Placental epithelial cell (primary cell): ENCODE measurements around the gene KRTAP20-4. TPM values are rescaled to one million over a fixed set of nuclear protein-coding genes. Genes with fewer than 3 reads are reported as not detected.

ENCODE experiments used
- small RNA-seq: library from RNA; depleted of rRNA; stranded (forward); fragments of <200 nt; gene quantifications from one replicate; pipeline ENCODE3, GENCODE V24; 2012
- total RNA-seq: library from RNA; depleted of rRNA; stranded (reverse); fragments of >200 nt; gene quantifications from 2 replicates; pipeline ENCODE4 v1.2.3, GENCODE V29; 2012

KRTAP20-4 gene
- not detected in 2 replicates for total RNA-seq

DNA sequence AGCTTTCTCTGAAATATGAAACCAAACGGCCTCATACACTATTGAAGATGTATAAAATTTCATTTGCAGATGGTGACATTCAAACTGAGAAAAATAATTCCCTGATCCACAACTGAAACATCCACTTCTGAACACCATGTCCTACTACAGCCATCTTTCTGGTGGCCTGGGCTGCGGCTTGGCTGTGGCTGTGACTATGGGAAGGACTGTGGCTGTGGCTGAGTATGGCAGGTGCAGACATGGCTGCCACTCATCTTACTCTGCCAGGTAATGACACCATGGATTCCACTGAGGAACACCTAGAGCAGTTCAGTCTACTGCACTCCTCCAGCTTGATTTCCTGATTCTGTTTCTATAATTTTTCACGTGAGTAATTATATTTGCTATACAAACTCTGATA lies at the start of gene KRTAP20-4:
Gene KRTAP20-4, plus strand, starts transcription at position 106 of the 400 bp plus-strand sequence.

DNA sequence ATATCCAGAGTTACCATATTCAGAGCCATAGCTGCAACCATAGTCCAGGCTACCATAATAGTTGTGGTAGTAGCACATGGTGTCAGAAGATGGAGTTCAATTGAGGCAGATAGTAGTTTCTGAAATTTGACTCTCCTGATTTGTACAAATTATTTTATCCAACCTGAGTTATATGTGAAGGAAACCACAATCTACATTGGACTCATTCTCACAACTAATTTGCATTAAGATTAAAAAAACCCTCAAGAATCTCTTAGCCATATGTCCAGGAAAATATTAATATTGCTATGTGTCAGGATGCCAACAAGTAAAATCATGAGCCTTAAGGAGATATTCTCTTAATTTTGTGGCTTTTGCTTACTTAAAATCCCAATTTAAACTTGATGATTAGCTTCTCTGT lies 30.1 kb upstream of the KRTAP20-4 start, which contains the start of gene KRTAP22-2:
Gene KRTAP22-2, minus strand, starts transcription at position 101 of the 400 bp plus-strand sequence.

DNA sequence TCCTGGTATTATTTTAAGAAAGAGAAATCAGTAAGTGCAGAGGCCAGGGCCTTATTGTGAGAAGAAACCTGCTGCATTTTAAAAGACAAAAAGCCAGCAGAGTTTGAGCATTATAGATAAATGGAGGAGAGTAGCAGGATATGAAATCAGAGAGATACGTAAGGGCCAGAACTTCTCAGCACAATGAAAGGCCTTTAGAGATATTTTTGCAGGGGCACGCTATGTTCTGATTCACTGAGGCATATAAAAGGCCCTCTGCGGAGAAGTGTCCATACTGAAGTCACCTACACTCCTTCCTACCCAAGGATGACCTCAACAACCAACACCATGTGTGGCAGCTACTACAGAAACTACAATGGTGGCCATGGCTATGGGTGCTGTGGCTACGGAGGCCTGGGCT lies 28.3 kb upstream of the KRTAP20-4 start, which contains the start of gene KRTAP6-3:
Gene KRTAP6-3, plus strand, starts transcription at position 301 of the 400 bp plus-strand sequence. Its CDS starts 6 bp downstream, at position 307.

DNA sequence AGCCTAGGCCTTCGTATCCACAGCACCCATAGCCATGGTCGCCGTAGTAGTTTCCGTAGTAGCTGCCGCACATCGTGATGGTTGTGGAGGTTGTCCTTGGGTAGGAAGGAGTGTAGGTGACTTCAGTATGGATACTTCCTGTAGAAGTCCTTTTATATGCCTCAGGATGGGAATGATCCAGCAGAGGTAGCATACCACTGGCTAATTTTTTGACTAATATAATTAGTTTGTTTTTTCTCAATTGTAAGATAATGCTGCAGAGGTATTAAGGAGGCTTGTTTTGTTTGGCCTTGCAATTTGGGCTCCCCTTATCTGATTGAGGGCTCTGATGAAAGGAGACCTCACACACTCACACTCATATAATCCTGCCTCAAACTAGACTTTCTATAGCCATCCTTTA lies 21.6 kb upstream of the KRTAP20-4 start, which contains the start of gene KRTAP6-2:
Gene KRTAP6-2, minus strand, starts transcription at position 101 of the 400 bp plus-strand sequence. Its CDS starts 28 bp downstream, at position 73.

DNA sequence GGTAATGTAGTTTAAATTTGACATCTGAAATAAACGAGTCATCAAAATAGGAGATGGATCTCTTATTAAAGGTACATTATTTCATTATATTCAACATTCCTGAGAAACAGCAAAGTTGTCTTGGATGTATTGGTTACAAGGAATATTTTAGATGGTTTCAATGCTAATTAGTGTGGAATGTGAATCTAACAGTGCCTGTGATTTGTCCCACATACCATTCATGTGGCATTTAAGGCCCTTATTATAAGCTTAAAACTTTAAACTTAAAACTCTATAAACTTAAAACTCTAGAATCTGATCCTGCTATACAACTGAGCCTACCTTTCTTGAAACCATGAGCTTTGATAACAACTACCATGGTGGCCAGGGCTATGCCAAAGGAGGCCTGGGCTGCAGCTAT lies 19.6 kb upstream of the KRTAP20-4 start, which contains the start of gene KRTAP22-1:
Gene KRTAP22-1, plus strand, starts transcription at position 301 of the 400 bp plus-strand sequence.

DNA sequence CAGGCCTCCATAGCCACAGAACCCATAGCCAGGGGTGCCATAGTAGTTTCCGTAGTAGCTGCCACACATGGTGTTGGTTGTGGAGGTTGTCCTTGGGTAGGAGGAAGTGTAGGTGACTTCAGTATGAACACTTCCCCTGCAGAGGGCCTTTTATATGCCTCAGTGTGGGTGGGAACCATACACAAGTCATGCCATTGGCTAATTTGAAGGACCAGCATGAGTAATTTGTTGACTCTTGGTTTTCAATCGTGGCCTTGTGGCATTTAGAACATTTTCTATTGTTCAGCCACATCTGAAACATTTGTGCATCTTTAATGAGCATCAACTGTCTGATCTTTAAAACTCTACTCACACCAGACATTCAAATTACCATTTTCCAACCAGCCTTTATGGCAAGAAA lies 6.6 kb upstream of the KRTAP20-4 start, which contains the start of gene KRTAP6-1:
Gene KRTAP6-1, minus strand, starts transcription at position 95 of the 400 bp plus-strand sequence. Its CDS starts 26 bp downstream, at position 69.

DNA sequence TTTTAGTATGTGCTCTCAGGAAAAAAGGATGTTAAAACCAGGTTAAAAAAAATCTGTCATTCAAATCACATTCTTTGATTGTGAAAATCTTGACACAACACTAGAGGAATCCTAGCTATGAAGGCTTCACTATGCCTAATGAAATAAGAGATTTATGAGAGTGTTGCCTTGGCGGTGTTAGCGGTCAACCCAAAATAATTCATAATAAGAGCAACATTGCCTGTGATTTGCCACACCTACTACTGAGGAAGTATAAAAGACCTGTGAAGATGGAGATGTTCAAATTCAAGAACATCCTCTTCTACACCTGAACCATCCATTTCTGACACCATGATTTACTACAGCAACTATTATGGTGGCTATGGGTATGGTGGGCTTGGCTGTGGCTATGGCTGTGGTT lies 4.3 kb upstream of the KRTAP20-4 start, which contains the start of gene KRTAP20-1:
Gene KRTAP20-1, plus strand, starts transcription at position 301 of the 400 bp plus-strand sequence. Its CDS starts 30 bp downstream, at position 331.

DNA sequence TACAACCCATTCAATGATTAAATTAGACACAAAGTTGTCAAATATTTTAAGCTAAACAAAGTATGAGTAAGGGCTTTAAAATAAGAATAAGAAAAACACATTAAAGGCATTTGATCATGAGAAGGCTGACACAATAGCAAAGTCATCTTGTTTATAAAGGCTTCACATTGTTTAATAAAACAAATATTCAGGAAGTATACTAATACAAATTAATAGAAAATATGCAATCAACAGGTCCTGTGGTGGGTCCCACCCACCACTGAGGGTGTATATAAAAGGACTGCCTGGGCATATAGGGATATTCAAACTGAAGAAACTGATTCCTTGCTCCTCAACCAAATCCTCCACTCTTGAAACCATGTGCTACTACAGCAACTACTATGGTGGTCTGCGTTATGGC lies 14.5 kb downstream of the KRTAP20-4 start, which contains the start of gene KRTAP20-2:
Gene KRTAP20-2, plus strand, starts transcription at position 301 of the 400 bp plus-strand sequence. Its CDS starts 58 bp downstream, at position 359.

DNA sequence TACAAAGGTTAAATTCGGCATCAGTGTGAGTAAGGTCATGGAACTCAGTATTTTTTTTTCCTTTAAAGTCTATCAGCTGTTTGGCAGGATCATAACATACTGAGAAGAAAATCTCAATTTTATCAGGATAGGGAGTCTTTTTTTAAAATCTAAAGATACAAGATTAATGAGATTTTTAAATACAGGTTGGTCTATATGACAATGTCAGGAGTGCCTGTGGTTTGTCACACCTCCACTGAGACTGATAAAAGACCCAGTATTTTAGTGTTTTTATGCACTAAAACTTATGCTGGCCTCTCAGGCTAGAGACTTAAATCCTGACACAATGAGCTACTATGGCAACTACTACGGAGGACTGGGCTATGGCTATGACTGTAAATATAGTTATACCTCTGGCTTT lies 22.1 kb downstream of the KRTAP20-4 start, which contains the start of gene KRTAP20-3:
Gene KRTAP20-3, plus strand, starts transcription at position 301 of the 400 bp plus-strand sequence.

Small RNAs within 50 kb of the gene (small RNA-seq; reads per million reads assigned to genes)
- gene KRTAP20-1 = not detected
- not detected for gene KRTAP20-3
- gene KRTAP20-4 = not detected
- gene KRTAP22-1 = not detected
- not detected for gene KRTAP22-2

Other genes with a start within 250 kb of the KRTAP20-4 start
- not detected in 2 replicates for gene KRTAP13-2, start 248.4 kb upstream of the KRTAP20-4 start, total RNA-seq
- not detected in 2 replicates for gene KRTAP13-1, start 224.6 kb upstream of the KRTAP20-4 start, total RNA-seq
- gene KRTAP13-3, start 194.7 kb upstream of the KRTAP20-4 start, total RNA-seq = not detected in 2 replicates
- not detected in 2 replicates for gene KRTAP13-4, start 190.4 kb upstream of the KRTAP20-4 start, total RNA-seq
- gene KRTAP15-1, start 180.4 kb upstream of the KRTAP20-4 start, total RNA-seq = not detected in 2 replicates
- gene KRTAP19-1, start 140.3 kb upstream of the KRTAP20-4 start, total RNA-seq = not detected in 2 replicates
- gene KRTAP19-2, start 133.2 kb upstream of the KRTAP20-4 start, total RNA-seq = not detected in 2 replicates
- not detected in 2 replicates for gene KRTAP19-3, start 128.6 kb upstream of the KRTAP20-4 start, total RNA-seq
- gene KRTAP19-4, start 123.5 kb upstream of the KRTAP20-4 start, total RNA-seq = not detected in 2 replicates
- gene KRTAP19-5, start 118.5 kb upstream of the KRTAP20-4 start, total RNA-seq = not detected in 2 replicates
- gene KRTAP19-6, start 78.8 kb upstream of the KRTAP20-4 start, total RNA-seq = not detected in 2 replicates
- gene KRTAP19-7, start 59.3 kb upstream of the KRTAP20-4 start, total RNA-seq = not detected in 2 replicates
- not detected in 2 replicates for gene KRTAP22-2, start 30.2 kb upstream of the KRTAP20-4 start, total RNA-seq
- gene KRTAP6-3, start 28.2 kb upstream of the KRTAP20-4 start, total RNA-seq = not detected in 2 replicates
- gene KRTAP6-2, start 21.7 kb upstream of the KRTAP20-4 start, total RNA-seq = not detected in 2 replicates
- not detected in 2 replicates for gene KRTAP22-1, start 19.5 kb upstream of the KRTAP20-4 start, total RNA-seq
- not detected in 2 replicates for gene KRTAP6-1, start 6.7 kb upstream of the KRTAP20-4 start, total RNA-seq
- not detected in 2 replicates for gene KRTAP20-1, start 4.2 kb upstream of the KRTAP20-4 start, total RNA-seq
- not detected in 2 replicates for gene KRTAP20-2, start 14.6 kb downstream of the KRTAP20-4 start, total RNA-seq
- gene KRTAP20-3, start 22.2 kb downstream of the KRTAP20-4 start, total RNA-seq = not detected in 2 replicates
- gene KRTAP21-3, start 98.2 kb downstream of the KRTAP20-4 start, total RNA-seq = not detected in 2 replicates
- gene KRTAP21-2, start 126.6 kb downstream of the KRTAP20-4 start, total RNA-seq = not detected in 2 replicates
- not detected in 2 replicates for gene KRTAP21-1, start 134.8 kb downstream of the KRTAP20-4 start, total RNA-seq
- not detected in 2 replicates for gene KRTAP8-1, start 192.6 kb downstream of the KRTAP20-4 start, total RNA-seq
- gene KRTAP7-1, start 209.1 kb downstream of the KRTAP20-4 start, total RNA-seq = not detected in 2 replicates